AG09319 (cell line): ENCODE measurements around the gene IL34.
A peak's percentile ranks its signal among the peaks of the same experiment; 100 is the strongest.

Experiments
- DNase-seq: peaks from one replicate; pipeline ENCODE4 v3.0.0-alpha.2; 2010; ENCODE audit warnings: low read depth; ENCODE audit errors: extremely low read depth
- TF ChIP-seq, protein P1 (sequence below): IDR thresholded peaks from 2 replicates; pipeline ENCODE4 v1.5.1; 2011; ENCODE audit warnings: low read depth, mild to moderate bottlenecking, inconsistent platforms, low read length, moderate library complexity

IL34 gene

DNA sequence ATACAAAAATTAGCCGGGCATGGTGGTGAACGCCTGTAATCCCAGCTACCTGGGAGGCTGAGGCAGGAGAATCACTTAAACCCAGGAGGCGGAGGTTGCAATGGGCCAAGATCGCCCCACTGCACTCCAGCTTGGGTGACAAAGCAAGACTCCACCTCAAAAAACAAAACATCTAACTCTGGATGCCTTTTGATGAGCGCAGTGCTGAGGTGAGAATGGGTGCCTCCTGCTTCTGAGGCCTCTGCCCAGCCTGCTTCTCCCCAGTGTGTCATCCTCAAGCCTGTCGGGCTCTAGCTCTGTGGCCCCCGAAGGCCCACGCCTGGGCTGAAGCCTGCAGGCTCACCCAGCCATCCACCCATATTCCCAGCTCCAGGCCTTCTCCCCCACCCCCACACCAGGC, 50.0 kb downstream of the IL34 start:
- DNase-seq, result no peak
- TF ChIP-seq, protein P1, sequence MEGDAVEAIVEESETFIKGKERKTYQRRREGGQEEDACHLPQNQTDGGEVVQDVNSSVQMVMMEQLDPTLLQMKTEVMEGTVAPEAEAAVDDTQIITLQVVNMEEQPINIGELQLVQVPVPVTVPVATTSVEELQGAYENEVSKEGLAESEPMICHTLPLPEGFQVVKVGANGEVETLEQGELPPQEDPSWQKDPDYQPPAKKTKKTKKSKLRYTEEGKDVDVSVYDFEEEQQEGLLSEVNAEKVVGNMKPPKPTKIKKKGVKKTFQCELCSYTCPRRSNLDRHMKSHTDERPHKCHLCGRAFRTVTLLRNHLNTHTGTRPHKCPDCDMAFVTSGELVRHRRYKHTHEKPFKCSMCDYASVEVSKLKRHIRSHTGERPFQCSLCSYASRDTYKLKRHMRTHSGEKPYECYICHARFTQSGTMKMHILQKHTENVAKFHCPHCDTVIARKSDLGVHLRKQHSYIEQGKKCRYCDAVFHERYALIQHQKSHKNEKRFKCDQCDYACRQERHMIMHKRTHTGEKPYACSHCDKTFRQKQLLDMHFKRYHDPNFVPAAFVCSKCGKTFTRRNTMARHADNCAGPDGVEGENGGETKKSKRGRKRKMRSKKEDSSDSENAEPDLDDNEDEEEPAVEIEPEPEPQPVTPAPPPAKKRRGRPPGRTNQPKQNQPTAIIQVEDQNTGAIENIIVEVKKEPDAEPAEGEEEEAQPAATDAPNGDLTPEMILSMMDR, result no peak

DNA sequence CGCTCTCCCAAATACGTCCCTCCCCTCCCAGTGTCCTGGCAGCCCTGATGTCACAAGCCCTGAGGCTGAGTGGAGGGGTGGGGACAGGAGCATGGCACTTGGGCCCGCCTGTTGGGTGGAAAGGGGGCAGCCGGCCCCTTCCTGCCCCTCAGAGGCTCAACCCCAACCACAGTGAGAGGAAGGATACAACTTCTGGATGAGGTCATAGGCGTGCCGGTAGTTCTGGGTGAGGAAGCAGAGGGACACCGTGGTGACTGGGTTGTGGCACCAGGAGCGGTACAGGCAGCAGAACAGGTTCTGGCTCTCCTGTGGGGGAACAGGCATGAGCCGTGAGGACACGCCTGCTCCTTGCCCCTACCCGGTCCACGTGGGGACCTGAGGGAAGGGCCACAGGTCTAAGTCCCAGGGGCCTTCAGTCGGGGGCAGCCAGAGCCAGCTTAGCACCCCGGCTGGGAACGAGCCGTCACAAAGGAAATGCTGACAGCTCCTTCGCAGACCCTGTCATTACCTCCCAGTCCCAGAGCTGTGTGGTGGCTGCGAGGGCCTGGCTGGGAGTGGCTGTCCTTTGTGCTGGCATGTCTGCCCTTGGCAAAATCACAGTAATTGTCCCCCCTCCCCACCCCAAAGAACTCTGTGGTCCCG, 50.7 kb downstream of the IL34 start:
- TF ChIP-seq, protein P1, result no peak
- DNase-seq, result no peak

DNA sequence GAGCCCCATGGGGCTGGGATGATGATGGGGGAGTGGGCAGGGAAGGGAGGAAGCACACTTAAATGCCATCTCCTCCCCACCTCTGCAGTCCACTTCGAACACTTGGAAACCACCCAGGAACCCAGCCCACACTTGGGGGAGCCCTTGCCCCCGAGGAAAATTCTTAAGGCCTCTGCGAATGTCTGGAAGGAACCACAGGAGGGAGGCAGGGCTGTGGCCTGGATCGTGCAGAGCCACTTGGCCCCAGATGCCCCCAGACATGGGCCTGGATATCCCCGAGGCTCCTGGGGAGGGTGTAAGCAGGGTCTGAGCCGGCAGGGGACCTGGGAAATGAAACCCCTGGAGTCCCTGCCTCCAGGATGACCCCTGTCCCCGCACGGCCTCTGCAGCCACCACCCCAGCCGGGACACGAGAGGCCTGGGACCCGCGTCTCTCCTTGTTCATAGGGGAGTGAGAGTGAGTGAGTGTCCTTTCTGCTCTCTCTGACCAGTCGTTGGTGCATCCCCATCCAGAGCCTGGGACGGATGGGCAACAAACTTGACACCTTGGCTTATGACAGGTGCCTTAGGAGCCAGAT, 51.3 kb downstream of the IL34 start:
- no peak for DNase-seq
- TF ChIP-seq, protein P1, result peak; percentile 6

DNA sequence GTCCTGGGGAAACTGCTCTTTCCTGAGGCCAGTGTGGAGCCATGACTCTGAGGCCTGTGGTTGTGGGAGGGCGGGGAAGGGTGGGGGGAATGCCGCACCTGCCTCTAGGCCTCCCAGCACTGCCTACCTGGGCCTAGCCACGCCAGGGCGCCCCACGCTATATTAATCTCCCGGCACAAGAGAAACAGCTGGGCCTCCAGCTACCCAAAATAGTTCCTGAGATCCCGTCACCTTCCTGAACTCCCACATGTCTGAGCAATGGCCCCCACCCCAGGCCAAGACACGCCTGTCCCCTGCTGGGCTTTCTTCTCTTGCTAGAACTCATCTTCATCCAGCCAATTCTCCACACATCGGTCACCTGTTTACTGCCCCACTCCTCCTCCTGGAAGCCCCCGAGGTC, 52.5 kb downstream of the IL34 start:
- no peak for DNase-seq
- TF ChIP-seq, protein P1, result no peak

DNA sequence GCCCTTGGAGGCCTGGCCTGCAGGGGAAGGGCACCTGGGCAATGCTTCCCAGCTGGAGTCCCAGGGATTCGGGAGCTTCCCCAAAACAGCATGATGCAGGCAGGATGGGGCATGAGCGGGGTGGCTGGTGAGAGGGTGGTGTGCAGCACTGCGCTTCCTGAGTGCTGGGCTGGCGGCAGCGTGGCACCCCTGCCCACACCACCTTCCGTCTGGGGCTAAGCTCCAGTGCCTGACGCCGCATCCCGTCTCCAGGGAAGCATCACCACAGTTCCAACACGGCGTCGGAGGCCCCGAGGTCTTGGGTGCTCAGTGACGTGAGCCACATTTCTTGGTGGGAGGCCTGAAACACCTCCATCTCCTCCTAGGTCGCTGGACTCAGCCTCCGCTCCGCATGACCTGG, 53.3 kb downstream of the IL34 start:
- DNase-seq, result no peak
- TF ChIP-seq, protein P1, result no peak

DNA sequence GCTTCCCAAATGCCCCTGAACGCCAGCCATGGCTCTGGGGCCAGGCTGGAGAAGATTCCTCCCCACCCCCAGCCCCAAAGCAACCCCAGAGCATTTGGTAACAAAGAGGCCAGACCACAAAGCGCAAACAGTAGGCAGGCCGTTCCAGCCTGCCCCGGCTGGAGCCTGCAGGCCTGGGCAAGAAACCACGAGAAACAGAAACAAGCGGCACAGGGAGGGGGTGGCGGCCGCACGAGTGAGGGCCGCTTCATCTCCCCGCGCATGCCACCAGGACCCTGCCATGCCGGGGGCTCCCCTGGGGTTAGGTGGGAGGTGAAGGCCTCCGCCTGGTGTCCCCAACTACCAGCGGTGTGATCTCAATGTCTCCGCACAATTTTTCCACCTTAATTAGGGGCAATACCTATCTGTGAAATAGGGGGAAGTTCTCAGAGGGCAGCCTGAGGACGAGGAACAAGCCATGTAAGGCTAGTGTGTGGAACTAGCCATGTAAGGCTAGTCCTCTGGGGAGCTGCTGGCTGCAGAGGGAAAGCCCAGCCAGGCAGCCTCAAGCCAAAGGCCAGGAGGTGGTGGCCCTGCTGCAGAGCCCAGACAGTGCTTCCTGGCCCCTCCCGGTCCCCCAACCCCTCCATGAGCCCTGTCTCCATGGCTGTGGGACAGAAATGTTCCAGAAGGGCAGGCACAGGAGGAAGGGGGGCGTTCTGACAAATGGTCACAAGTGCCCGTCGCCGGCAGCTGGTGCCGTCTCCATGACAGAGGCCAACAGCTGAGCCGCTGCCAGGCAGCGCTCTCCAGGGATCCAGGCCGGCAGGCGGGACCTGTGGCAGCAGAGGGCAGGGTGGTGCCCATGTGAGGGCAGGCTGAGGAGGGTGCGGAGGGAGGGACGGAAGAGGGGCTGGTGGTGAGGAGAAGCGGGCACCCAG, 54.0 kb downstream of the IL34 start:
- no peak for DNase-seq
- TF ChIP-seq, protein P1, result no peak

DNA sequence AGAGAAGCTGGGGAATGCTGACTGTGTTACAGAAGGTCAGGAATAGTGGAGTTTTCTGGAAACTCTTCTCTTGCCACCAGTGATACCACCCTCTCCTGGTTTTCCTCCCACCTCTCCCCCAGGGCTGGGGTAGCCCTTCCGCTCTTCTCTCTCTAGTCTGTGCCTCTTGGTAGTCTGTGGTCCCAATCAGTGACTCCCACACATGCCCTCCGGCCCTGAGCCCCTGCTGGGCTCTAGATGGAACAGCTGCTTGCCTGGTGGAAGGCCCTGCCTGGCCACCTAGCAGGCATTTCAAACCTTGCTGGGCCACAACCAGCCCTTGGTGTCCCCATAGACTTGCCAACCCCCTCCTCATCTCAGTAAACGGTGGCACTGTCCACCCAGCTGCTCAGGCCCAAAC, 54.7 kb downstream of the IL34 start:
- TF ChIP-seq, protein P1, result no peak
- no peak for DNase-seq
